Measurements from ENCODE around the gene MICU1. TPM values are rescaled to one million over a fixed set of nuclear protein-coding genes. Genes with fewer than 3 reads are reported as not detected.
"Not testable (repeated sequence)": the region's sequence is repeated elsewhere in the genome, so short reads cannot be mapped to it uniquely, and the experiment has no call there.

Gene MICU1
- total RNA-seq, 1 experiment from 2014 or later, result 44.7 TPM

- Histone ChIP-seq H3K4me1 (peaks cover 69% of the 10 kb centered on the region), H3K36me3 (peaks cover 5% of the 10 kb centered on the region), H3K4me3 (no peak overlapping the region), H3K27me3 (no peaks in the 10 kb centered on the region), H3K9me3 (replicated peaks) (no peaks in the 10 kb centered on the region), H3K27ac (peak overlapping the region; percentile 67)
- no peak for DNase-seq
These were observed 293.3 kb downstream of the MICU1 start for GRCh38 chr10:72332423-72333111.

GRCh38 chr10:72331575-72332422 is 294.1 kb downstream of the MICU1 start:
- H3K27ac ChIP-seq, result peak overlapping the region; percentile 67

GRCh38 chr10:72330069-72330426 is 295.8 kb downstream of the MICU1 start:
- Histone ChIP-seq H3K27ac (no peak overlapping the region), H3K4me1 (peaks cover 54% of the 10 kb centered on the region), H3K4me3 (no peak overlapping the region), H3K9me3 (replicated peaks) (no peaks in the 10 kb centered on the region), H3K27me3 (no peaks in the 10 kb centered on the region), H3K36me3 (no peaks in the 10 kb centered on the region; the same call in 1 of the 2 replicates)
- DNase-seq, result no peak

More at GRCh38 chr10:72331575-72332422, 294.1 kb downstream of the MICU1 start:
- H3K4me1 ChIP-seq, result peaks cover 66% of the 10 kb centered on the region
- peak; percentile 95 to 97 for DNase-seq
- no peaks in the 10 kb centered on the region for H3K27me3 ChIP-seq
- H3K9me3 ChIP-seq (replicated peaks), result no peaks in the 10 kb centered on the region
- no peaks in the 10 kb centered on the region; the same call in 1 of the 2 replicates for H3K36me3 ChIP-seq
- H3K4me3 ChIP-seq, result no peak overlapping the region

- Histone ChIP-seq H3K4me1 (peaks cover 56% of the 10 kb centered on the region), H3K27ac (no peak overlapping the region), H3K4me3 (no peak overlapping the region), H3K36me3 (no peaks in the 10 kb centered on the region; the same call in 1 of the 2 replicates), H3K27me3 (no peaks in the 10 kb centered on the region), H3K9me3 (replicated peaks) (no peaks in the 10 kb centered on the region)
- peak in 1 of 2 experiments; percentile 42 for DNase-seq
These were observed 296.4 kb downstream of the MICU1 start for GRCh38 chr10:72329290-72330068.

GRCh38 chr10:72328829-72329204 is 297.1 kb downstream of the MICU1 start:
- no peaks in the 10 kb centered on the region; the same call in 1 of the 2 replicates for H3K36me3 ChIP-seq
- no peaks in the 10 kb centered on the region for H3K27me3 ChIP-seq
- peaks cover 49% of the 10 kb centered on the region for H3K4me1 ChIP-seq
- DNase-seq, result peak in 1 of 2 experiments; percentile 28
- H3K9me3 ChIP-seq (replicated peaks), result no peaks in the 10 kb centered on the region
- H3K27ac ChIP-seq, result no peak overlapping the region
- H3K4me3 ChIP-seq, result no peak overlapping the region

- Histone ChIP-seq H3K9me3 (replicated peaks) (no peaks in the 10 kb centered on the region), H3K36me3 (no peaks in the 10 kb centered on the region; the same call in 1 of the 2 replicates), H3K4me1 (peaks cover 43% of the 10 kb centered on the region), H3K27ac (no peak overlapping the region), H3K4me3 (no peak overlapping the region), H3K27me3 (no peaks in the 10 kb centered on the region)
- peak; percentile 79 to 85 for DNase-seq
These were observed 297.6 kb downstream of the MICU1 start for GRCh38 chr10:72328045-72328828.

- H3K36me3 ChIP-seq; DNase-seq; H3K9me3 ChIP-seq (replicated peaks); H3K27me3 ChIP-seq; H3K27ac ChIP-seq; H3K4me3 ChIP-seq: not testable (repeated sequence)
- H3K4me1 ChIP-seq, result peaks cover 41% of the 10 kb centered on the region
These were observed 298.9 kb downstream of the MICU1 start for GRCh38 chr10:72326665-72327603.

GRCh38 chr10:72325243-72326175 is 300.4 kb downstream of the MICU1 start:
- Histone ChIP-seq H3K4me3 (peak overlapping the region; percentile 33), H3K27ac (peak overlapping the region; percentile 68), H3K4me1 (peaks cover 40% of the 10 kb centered on the region)
- not testable (repeated sequence) for H3K36me3 ChIP-seq; H3K27me3 ChIP-seq; H3K9me3 ChIP-seq (replicated peaks)
- DNase-seq, result peak; percentile 98 to 99

- H3K9me3 ChIP-seq (replicated peaks), result no peaks in the 10 kb centered on the region
- H3K4me1 ChIP-seq, result peaks cover 36% of the 10 kb centered on the region
- H3K4me3 ChIP-seq, result no peak overlapping the region
- H3K36me3 ChIP-seq, result no peaks in the 10 kb centered on the region
- DNase-seq, result no peak
- no peak overlapping the region for H3K27ac ChIP-seq
- no peaks in the 10 kb centered on the region for H3K27me3 ChIP-seq
These were observed 302.1 kb downstream of the MICU1 start for GRCh38 chr10:72323771-72324191.

- Histone ChIP-seq H3K9me3 (replicated peaks) (no peaks in the 10 kb centered on the region), H3K4me1 (peaks cover 33% of the 10 kb centered on the region), H3K27me3 (no peaks in the 10 kb centered on the region), H3K4me3 (no peak overlapping the region), H3K36me3 (no peaks in the 10 kb centered on the region), H3K27ac (no peak overlapping the region)
- no peak for DNase-seq
These were observed 302.6 kb downstream of the MICU1 start for GRCh38 chr10:72323108-72323749.

GRCh38 chr10:72322280-72323058 is 303.4 kb downstream of the MICU1 start:
- Histone ChIP-seq H3K36me3 (no peaks in the 10 kb centered on the region), H3K27me3 (no peaks in the 10 kb centered on the region), H3K4me3 (no peak overlapping the region), H3K9me3 (replicated peaks) (no peaks in the 10 kb centered on the region), H3K27ac (no peak overlapping the region), H3K4me1 (peaks cover 28% of the 10 kb centered on the region)
- DNase-seq, result no peak

- Histone ChIP-seq H3K27ac (no peak overlapping the region), H3K36me3 (no peaks in the 10 kb centered on the region), H3K27me3 (no peaks in the 10 kb centered on the region), H3K9me3 (replicated peaks) (no peaks in the 10 kb centered on the region), H3K4me1 (peaks cover 28% of the 10 kb centered on the region), H3K4me3 (no peak overlapping the region)
- no peak for DNase-seq
These were observed 303.9 kb downstream of the MICU1 start for GRCh38 chr10:72322030-72322279.

Measured in SJCRH30 (cell line).